Measurements from ENCODE around the gene ALPK1.
A peak's percentile ranks its signal among the peaks of the same experiment; 100 is the strongest.

The ALPK1 gene

DNA sequence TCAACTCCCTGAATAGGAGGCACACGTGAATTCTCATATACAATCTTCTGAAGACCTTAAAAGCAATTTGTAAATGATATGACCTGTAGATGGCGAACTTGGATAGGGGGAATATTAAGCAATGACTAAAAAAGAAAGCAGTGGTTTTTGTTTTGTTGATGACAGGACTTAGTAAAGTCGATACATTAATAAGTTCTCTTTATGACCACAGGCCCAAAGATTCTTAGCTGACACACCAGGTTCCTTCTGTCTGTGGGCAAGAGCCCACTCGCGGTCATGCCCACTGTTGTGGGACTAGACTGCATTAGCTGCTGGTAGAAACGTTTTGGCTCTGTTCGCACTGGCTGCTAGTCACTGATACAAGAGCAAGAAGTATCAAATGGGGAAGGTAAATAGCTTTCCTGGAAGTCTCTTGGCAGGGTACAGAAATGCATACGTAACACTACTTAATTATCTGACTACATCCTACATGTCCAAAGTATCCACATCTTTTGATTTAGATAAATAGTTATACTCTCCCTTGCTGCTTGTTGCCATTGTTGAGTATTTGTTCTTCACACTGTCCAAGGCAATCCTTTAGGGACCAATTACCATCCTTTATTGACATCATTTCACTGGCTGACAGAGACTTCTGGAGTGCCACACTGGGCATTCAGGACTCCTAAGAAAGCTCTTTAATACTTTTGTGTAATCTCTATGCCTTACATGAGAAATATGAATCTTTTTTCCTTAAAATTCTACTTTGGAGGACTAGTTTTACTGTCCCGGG, 31.0 kb downstream of the ALPK1 start:
- peak overlapping the region; percentile 18 for H3K4me3 ChIP-seq (ENCODE audit: low read depth, low read length)

DNA sequence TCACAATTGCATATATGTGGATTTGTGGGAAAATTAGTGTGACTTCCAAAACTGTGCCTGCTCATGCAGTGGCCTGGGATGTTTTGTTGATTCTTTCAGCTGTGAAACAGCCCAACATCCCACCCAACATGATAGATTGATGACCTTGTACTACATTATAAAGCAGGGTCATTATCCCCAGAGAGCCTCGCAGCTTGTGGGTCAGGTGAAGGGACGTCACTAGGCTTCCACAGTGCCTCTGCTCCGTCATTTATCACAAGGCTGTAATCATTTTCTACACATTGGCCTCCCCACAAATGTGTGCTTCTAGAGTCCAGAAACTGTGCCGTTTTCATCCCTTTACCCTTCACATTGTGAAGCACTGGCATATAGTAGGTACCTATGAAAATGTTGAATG, 31.6 kb downstream of the ALPK1 start:
- no peak overlapping the region for H3K4me3 ChIP-seq (ENCODE audit: low read depth, low read length)
- in situ Hi-C loops (cut with HindIII; ENCODE audit: low sequenced_read_pairs), result loop anchor here (25.0 kb wide), 1 partner anchor 234 kb away; no protein-coding TSS in a partner anchor
- no peak for DNase-seq (ENCODE audit: low read depth)
- TF ChIP-seq, protein P1, sequence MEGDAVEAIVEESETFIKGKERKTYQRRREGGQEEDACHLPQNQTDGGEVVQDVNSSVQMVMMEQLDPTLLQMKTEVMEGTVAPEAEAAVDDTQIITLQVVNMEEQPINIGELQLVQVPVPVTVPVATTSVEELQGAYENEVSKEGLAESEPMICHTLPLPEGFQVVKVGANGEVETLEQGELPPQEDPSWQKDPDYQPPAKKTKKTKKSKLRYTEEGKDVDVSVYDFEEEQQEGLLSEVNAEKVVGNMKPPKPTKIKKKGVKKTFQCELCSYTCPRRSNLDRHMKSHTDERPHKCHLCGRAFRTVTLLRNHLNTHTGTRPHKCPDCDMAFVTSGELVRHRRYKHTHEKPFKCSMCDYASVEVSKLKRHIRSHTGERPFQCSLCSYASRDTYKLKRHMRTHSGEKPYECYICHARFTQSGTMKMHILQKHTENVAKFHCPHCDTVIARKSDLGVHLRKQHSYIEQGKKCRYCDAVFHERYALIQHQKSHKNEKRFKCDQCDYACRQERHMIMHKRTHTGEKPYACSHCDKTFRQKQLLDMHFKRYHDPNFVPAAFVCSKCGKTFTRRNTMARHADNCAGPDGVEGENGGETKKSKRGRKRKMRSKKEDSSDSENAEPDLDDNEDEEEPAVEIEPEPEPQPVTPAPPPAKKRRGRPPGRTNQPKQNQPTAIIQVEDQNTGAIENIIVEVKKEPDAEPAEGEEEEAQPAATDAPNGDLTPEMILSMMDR (IDR thresholded peaks at IDR 0.05; ENCODE audit: low read depth, low read length, missing control alignments), result no peak

More for the DNA sequence above, 31.0 kb downstream of the ALPK1 start:
- TF ChIP-seq, protein P1 (IDR thresholded peaks at IDR 0.05; ENCODE audit: low read depth, low read length, missing control alignments), result peak; percentile 42
- in situ Hi-C loops (cut with HindIII; ENCODE audit: low sequenced_read_pairs), result loop anchor here (25.0 kb wide), 1 partner anchor 234 kb away; no protein-coding TSS in a partner anchor
- DNase-seq (ENCODE audit: low read depth), result peak; percentile 64

DNA sequence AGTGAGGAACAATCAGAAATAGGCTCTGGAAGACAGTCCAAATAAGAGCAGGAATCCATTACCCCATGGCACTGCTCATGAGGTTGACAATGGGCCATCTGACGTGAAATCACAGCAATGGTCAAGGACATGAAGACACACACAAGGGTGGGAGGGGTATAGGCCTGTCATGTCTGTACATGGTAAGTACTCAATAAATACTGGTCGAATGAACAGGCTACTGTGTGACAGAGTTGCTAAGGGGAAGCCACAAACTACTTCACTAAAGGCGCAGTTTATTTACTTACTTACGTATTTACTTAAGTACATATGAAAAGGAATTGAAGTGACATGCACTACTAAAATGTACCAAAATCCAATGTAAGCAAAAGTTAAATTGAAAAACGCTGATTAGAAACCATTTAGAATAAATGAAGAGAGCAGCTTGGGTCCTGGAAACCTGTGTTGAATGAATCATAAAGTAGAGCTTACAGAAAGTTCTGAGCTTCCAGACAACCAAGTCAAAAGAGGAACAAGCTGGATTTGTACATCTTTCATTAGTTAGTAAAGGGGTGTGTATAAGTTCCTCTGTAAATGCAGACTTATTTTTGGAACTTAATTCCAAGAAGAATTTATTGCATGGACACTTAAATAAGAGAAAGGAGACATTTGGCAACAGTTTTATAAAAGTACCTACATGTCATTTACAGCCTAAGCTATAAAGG, 32.7 kb downstream of the ALPK1 start:
- no peak for DNase-seq (ENCODE audit: low read depth)
- TF ChIP-seq, protein P1 (IDR thresholded peaks at IDR 0.05; ENCODE audit: low read depth, low read length, missing control alignments), result no peak
- H3K4me3 ChIP-seq (ENCODE audit: low read depth, low read length), result no peak overlapping the region
- in situ Hi-C loops (cut with HindIII; ENCODE audit: low sequenced_read_pairs), result loop anchor here (25.0 kb wide), 1 partner anchor 232 kb away; no protein-coding TSS in a partner anchor

DNA sequence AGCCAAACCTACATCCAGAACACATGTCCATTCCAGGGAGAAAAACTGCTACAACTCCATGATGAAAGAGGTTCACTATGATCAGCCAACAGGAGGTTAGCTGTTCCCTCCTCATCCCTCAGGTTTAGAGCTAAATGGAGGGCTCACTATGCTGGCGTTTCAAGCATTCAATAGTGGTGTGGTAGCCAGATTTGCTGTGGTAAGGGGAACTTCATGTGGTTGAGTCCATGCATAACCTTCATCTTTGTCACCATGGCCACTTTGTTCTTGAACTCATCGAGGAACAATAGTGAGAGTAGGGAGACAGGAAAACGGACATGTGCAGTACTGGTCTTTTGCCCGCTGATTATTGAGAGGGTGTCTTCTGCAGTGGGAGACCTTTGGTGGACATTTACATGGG, 33.8 kb downstream of the ALPK1 start:
- DNase-seq (ENCODE audit: low read depth), result no peak
- in situ Hi-C loops (cut with HindIII; ENCODE audit: low sequenced_read_pairs), result loop anchor here (25.0 kb wide), 1 partner anchor 231 kb away; no protein-coding TSS in a partner anchor
- H3K4me3 ChIP-seq (ENCODE audit: low read depth, low read length), result no peak overlapping the region
- TF ChIP-seq, protein P1 (IDR thresholded peaks at IDR 0.05; ENCODE audit: low read depth, low read length, missing control alignments), result no peak

DNA sequence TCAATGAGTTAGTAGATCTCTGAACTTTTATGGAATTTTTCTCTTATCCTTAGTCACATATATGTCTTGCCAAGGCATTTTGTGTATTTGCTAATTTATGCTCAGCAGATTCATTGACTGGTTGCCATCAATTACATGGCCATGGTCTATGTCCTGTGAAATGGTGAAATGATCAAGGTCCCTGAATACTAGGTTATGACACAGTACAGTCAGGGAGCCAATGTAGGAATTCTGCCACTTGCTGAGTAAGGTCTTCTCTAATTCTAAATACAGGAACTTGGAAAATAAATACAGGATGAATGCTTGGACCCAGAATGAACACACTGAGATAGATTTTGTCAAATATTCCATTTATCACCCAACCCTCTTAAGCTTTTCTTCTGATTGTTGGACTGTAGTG, 35.2 kb downstream of the ALPK1 start:
- in situ Hi-C loops (cut with HindIII; ENCODE audit: low sequenced_read_pairs), result loop anchor here (25.0 kb wide), 1 partner anchor 230 kb away; no protein-coding TSS in a partner anchor
- TF ChIP-seq, protein P1 (IDR thresholded peaks at IDR 0.05; ENCODE audit: low read depth, low read length, missing control alignments), result no peak
- no peak for DNase-seq (ENCODE audit: low read depth)
- no peak overlapping the region for H3K4me3 ChIP-seq (ENCODE audit: low read depth, low read length)

DNA sequence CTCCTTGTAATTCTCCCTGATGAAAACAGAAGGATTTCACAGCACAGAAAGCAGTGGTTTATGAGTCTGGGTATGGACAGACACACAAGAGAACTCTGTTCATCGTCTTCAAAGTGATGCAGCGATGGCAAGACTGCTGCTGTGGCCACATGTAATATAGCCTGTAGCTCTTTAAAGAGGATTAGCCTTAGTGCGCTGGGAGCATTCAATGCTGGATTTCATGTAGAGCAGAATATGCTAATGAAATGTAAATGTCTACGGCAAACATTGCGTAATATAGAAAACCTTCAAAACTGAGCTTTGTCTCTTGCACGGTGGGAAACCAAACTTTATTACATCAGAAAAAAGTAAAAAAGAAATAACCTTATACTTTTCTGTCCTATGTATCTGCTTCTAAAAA, 42.9 kb downstream of the ALPK1 start:
- H3K4me3 ChIP-seq (ENCODE audit: low read depth, low read length), result no peak overlapping the region
- in situ Hi-C loops (cut with HindIII; ENCODE audit: low sequenced_read_pairs), result loop anchor here (25.0 kb wide), 1 partner anchor 222 kb away; no protein-coding TSS in a partner anchor
- TF ChIP-seq, protein P1 (IDR thresholded peaks at IDR 0.05; ENCODE audit: low read depth, low read length, missing control alignments), result no peak

More for the DNA sequence above, 42.9 kb downstream of the ALPK1 start:
- no peak for DNase-seq (ENCODE audit: low read depth)
